Panc1 (cell line): ENCODE results near the gene HYDIN. TPM values are rescaled to one million over a fixed set of nuclear protein-coding genes. Genes with fewer than 3 reads are reported as not detected.

Experiments used
- ATAC-seq: fragments of 200-7000 bp; cut with Tn5 transposase; 2 replicates; pipeline ENCODE4 v1.9.1; 2020; ENCODE audit warnings: mild to moderate bottlenecking, moderate library complexity
- BruUV-seq: library from RNA; stranded (reverse); fragments of 400-500 nt; replicated peaks from 2 replicates; lab custom pipeline; 2021; lab: Mats Ljungman, UMichigan
- CTCF ChIA-PET: fragments of 300-600 bp; sonication (Branson Sonifier 250); formaldehyde crosslinking; loops from one replicate; lab custom pipeline; 2022; ENCODE audit warnings: antibody characterized with exemption; lab: Charles Lee
- POLR2A ChIA-PET: fragments of 300-600 bp; sonication (Branson Sonifier 250); formaldehyde crosslinking; loops from one replicate; lab custom pipeline; 2022; ENCODE audit warnings: antibody characterized with exemption; lab: Charles Lee
- DNase-seq: peaks from one replicate; pipeline ENCODE4 v3.0.0-alpha.2; 2010; ENCODE audit warnings: low read depth, low spot score
- H3K27ac ChIP-seq: 2 replicates; pipeline ENCODE4 v1.5.1; 2011; ENCODE audit warnings: mild to moderate bottlenecking, low read length, inconsistent platforms
- H3K27me3 ChIP-seq: fragments of 200-500 bp; sonication (Bioruptor generic); 2 replicates; pipeline ENCODE4 v1.6.0; 2014; ENCODE audit warnings: low read length, inconsistent platforms; ENCODE audit not compliant: control insufficient read depth, insufficient read depth
- H3K36me3 ChIP-seq: fragments of 200-500 bp; sonication (Bioruptor generic); 2 replicates; pipeline ENCODE4 v1.5.1; 2014; ENCODE audit warnings: inconsistent platforms, mild to moderate bottlenecking, low read length, moderate library complexity; ENCODE audit not compliant: control insufficient read depth, insufficient read depth
- H3K4me1 ChIP-seq: 2 replicates; pipeline ENCODE4 v1.5.1; 2011; ENCODE audit warnings: inconsistent platforms, mild to moderate bottlenecking, low read length, moderate library complexity; ENCODE audit not compliant: control insufficient read depth, insufficient read depth
- H3K4me3 ChIP-seq, 2 experiments: 2 replicates each; pipeline ENCODE4 v1.5.1; 2011 to 2012; ENCODE audit warnings: low read depth in 2 of 2, low read length in 2 of 2, mild to moderate bottlenecking in 2 of 2, inconsistent platforms in 1 of 2, moderate library complexity in 1 of 2
- H3K9me3 ChIP-seq: fragments of 200-500 bp; sonication (Bioruptor generic); 2 replicates; pipeline ENCODE4 v1.5.1; 2014; ENCODE audit warnings: low read depth, mild to moderate bottlenecking, inconsistent platforms, low read length, moderate library complexity; ENCODE audit not compliant: control insufficient read depth, insufficient read depth
- POLR2AphosphoS5 ChIP-seq: IDR thresholded peaks from 2 replicates; pipeline ENCODE4 v1.6.1; 2012; ENCODE audit warnings: mild to moderate bottlenecking, low read depth, low read length, moderate library complexity
- SIN3A ChIP-seq: IDR thresholded peaks from 2 replicates; pipeline ENCODE4 v1.6.1; 2012; ENCODE audit warnings: low read depth, mild to moderate bottlenecking, low read length, moderate library complexity, borderline replicate concordance; ENCODE audit not compliant: insufficient read depth
- TCF7L2 ChIP-seq: IDR thresholded peaks from 2 replicates; pipeline ENCODE4 v1.6.1; 2011; ENCODE audit warnings: mild to moderate bottlenecking, low read depth, low read length, inconsistent platforms
- in situ Hi-C: cut with HindIII; loops from 2 replicates; pipeline ENCODE4 v1.10.0; 2016; ENCODE audit warnings: low sequenced_read_pairs, low pct_unique_long_range_greater_than_20kb
- intact Hi-C: fragments of 100-400 bp; cut with micrococcal nuclease; formaldehyde crosslinking; loops from one replicate; pipeline ENCODE4 v1.10.0; 2022; ENCODE audit not compliant: unreplicated experiment
- total RNA-seq: library from RNA; stranded (reverse); gene quantifications from one replicate; pipeline ENCODE4 v1.2.1, GENCODE V29; 2021; ENCODE audit not compliant: unreplicated experiment
- TF ChIP-seq, protein P1 (sequence below): fragments of 450-650 bp; IDR thresholded peaks from 2 replicates; pipeline ENCODE4 v1.5.1; 2017; ENCODE audit warnings: mild to moderate bottlenecking
- TF ChIP-seq, protein P2 (sequence below), 2 experiments: IDR thresholded peaks; 2 replicates each; pipeline ENCODE4 v1.6.1; 2011 to 2012; ENCODE audit warnings: low read depth in 2 of 2, control low read depth in 1 of 2, low read length in 1 of 2, mild to moderate bottlenecking in 1 of 2, moderate library complexity in 1 of 2; ENCODE audit not compliant: insufficient read depth in 1 of 2

Gene HYDIN
- total RNA-seq, 1 experiment from 2014 or later = 0.80 TPM

DNA sequence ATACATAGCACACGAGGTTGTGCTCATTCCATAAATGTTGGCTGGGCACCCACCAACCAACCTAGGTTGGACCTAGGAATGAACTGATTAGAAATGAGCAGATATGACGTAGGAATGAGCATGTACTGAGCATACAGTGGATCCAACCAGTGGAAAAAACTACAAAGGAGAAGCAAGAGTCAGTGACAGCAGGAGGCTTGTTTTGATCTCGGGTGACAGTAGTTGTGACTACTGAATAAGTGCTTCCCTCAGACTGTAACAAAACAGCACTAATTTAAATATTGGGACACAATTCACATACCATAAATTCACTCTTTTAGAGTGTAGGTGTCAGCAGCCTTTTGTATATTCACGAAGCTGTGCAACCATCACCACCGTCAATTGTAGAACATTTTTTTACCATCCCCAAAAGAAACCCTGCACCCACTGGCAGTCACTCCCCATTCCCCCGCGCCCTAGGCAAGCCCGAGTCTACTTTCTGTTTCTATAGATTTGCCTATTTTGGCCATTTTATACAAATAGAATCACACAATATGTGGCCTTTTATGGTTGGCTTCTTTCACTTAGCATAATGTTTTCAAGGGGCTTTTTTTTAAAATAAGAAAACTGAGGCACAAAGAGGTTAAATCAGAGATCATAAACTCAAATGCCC lies 436.5 kb downstream of the HYDIN start:
- CTCF ChIA-PET = no interaction called here
- Histone ChIP-seq H3K4me3 (no peak overlapping the region), H3K36me3 (no peaks in the 10 kb centered on the region), H3K27me3 (no peaks in the 10 kb centered on the region), H3K9me3 (no peaks in the 10 kb centered on the region), H3K27ac (no peak overlapping the region), H3K4me1 (peaks cover under 1% of the 10 kb centered on the region)
- no TSS peak for BruUV-seq
- DNase-seq = no peak
- intact Hi-C loops (no loop called here), in situ Hi-C loops (no loop called here)
- no peak for ATAC-seq
- POLR2A ChIA-PET = no interaction called here
- TF ChIP-seq, protein P1, sequence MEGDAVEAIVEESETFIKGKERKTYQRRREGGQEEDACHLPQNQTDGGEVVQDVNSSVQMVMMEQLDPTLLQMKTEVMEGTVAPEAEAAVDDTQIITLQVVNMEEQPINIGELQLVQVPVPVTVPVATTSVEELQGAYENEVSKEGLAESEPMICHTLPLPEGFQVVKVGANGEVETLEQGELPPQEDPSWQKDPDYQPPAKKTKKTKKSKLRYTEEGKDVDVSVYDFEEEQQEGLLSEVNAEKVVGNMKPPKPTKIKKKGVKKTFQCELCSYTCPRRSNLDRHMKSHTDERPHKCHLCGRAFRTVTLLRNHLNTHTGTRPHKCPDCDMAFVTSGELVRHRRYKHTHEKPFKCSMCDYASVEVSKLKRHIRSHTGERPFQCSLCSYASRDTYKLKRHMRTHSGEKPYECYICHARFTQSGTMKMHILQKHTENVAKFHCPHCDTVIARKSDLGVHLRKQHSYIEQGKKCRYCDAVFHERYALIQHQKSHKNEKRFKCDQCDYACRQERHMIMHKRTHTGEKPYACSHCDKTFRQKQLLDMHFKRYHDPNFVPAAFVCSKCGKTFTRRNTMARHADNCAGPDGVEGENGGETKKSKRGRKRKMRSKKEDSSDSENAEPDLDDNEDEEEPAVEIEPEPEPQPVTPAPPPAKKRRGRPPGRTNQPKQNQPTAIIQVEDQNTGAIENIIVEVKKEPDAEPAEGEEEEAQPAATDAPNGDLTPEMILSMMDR = no peak
- TF ChIP-seq TCF7L2 (no peak), SIN3A (no peak), POLR2AphosphoS5 (no peak)
- TF ChIP-seq, protein P2, sequence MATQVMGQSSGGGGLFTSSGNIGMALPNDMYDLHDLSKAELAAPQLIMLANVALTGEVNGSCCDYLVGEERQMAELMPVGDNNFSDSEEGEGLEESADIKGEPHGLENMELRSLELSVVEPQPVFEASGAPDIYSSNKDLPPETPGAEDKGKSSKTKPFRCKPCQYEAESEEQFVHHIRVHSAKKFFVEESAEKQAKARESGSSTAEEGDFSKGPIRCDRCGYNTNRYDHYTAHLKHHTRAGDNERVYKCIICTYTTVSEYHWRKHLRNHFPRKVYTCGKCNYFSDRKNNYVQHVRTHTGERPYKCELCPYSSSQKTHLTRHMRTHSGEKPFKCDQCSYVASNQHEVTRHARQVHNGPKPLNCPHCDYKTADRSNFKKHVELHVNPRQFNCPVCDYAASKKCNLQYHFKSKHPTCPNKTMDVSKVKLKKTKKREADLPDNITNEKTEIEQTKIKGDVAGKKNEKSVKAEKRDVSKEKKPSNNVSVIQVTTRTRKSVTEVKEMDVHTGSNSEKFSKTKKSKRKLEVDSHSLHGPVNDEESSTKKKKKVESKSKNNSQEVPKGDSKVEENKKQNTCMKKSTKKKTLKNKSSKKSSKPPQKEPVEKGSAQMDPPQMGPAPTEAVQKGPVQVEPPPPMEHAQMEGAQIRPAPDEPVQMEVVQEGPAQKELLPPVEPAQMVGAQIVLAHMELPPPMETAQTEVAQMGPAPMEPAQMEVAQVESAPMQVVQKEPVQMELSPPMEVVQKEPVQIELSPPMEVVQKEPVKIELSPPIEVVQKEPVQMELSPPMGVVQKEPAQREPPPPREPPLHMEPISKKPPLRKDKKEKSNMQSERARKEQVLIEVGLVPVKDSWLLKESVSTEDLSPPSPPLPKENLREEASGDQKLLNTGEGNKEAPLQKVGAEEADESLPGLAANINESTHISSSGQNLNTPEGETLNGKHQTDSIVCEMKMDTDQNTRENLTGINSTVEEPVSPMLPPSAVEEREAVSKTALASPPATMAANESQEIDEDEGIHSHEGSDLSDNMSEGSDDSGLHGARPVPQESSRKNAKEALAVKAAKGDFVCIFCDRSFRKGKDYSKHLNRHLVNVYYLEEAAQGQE (IDR thresholded peaks at IDR 0.05; ENCODE audit: insufficient read depth in 1 of 2, low read depth in 2 of 2, low read length in 1 of 2) = no peak

DNA sequence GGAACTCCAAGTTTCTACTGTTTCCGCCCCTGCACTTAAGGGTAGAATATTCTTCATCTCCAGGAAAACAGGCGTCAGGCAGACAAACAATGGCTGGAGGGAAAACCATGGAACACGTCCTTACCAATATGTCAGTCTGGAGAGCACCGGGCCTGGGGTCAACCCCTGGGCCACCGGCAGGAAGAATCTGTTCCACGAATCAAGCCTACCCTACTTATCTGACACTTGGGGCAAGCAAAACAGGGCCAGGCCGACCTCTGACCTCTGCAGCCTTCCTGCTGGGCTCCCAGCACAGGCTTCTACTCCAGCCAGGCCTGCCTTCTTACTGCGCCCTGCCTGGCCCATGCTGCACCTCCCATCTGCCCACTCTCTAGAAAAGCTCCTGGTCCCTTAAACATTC lies 439.7 kb downstream of the HYDIN start:
- Histone ChIP-seq H3K27ac (no peak overlapping the region), H3K4me1 (no peaks in the 10 kb centered on the region; the same call in 1 of the 2 replicates), H3K36me3 (no peaks in the 10 kb centered on the region), H3K27me3 (no peaks in the 10 kb centered on the region), H3K4me3 (no peak overlapping the region), H3K9me3 (no peaks in the 10 kb centered on the region)
- TF ChIP-seq, protein P2 (IDR thresholded peaks at IDR 0.05; ENCODE audit: insufficient read depth in 1 of 2, low read depth in 2 of 2, low read length in 1 of 2) = no peak
- TF ChIP-seq POLR2AphosphoS5 (no peak), SIN3A (no peak), TCF7L2 (no peak)
- TF ChIP-seq, protein P1 = no peak
- in situ Hi-C loops = no loop called here
- CTCF ChIA-PET = no interaction called here
- DNase-seq (no peak), ATAC-seq (no peak)
- no TSS peak for BruUV-seq
- intact Hi-C loops = no loop called here
- POLR2A ChIA-PET = no interaction called here
